ENCODE results near the gene TMEM52. TPM values are rescaled to one million over a fixed set of nuclear protein-coding genes. Genes with fewer than 3 reads are reported as not detected.

Gene TMEM52
- polyA plus RNA-seq (ENCODE audit: insufficient read length in 12 of 12) = 100 to 1,000 TPM in 2 of 12 donors, 10 to 100 TPM in 9, not detected in 1; 28.5 to 139 (median 76.2) TPM
- long read RNA-seq, donor 1, transcript TMEM52-201 (5 exons, 929 nt) = major isoform, 9 of 14 reads
- long read RNA-seq, donor 1, partial matches to known transcripts = 0 of 14 reads
- long read RNA-seq, donor 1, other reads (novel, unspliced or antisense) = 0 of 14 reads
- long read RNA-seq, donor 2, transcript TMEM52-205 (4 exons, 690 nt) = minor isoform, 9 of 41 reads
- long read RNA-seq, donor 2, transcript TMEM52-201 (5 exons, 929 nt) = major isoform, 13 of 41 reads
- long read RNA-seq, donor 2, transcript TMEM52-203 (2 exons, 1,118 nt) = minor isoform, 9 of 41 reads
- long read RNA-seq, donor 2, partial matches to known transcripts = 0 of 41 reads
- long read RNA-seq, donor 2, other reads (novel, unspliced or antisense) = 7 of 41 reads
- long read RNA-seq, donor 3, transcript TMEM52-205 (4 exons, 690 nt) = minor isoform, 6 of 20 reads
- long read RNA-seq, donor 3, transcript TMEM52-201 (5 exons, 929 nt) = major isoform, 8 of 20 reads
- long read RNA-seq, donor 3, partial matches to known transcripts = 0 of 20 reads
- long read RNA-seq, donor 3, other reads (novel, unspliced or antisense) = 0 of 20 reads
- long read RNA-seq, donor 4, transcript TMEM52-201 (5 exons, 929 nt) = major isoform, 7 of 14 reads
- long read RNA-seq, donor 4, partial matches to known transcripts = 0 of 14 reads
- long read RNA-seq, donor 4, other reads (novel, unspliced or antisense) = 0 of 14 reads
- long read RNA-seq, donor 5, transcript TMEM52-205 (4 exons, 690 nt) = major isoform, 15 of 48 reads
- long read RNA-seq, donor 5, transcript TMEM52-206 (4 exons, 878 nt) = minor isoform, 10 of 48 reads
- long read RNA-seq, donor 5, transcript TMEM52-203 (2 exons, 1,118 nt) = minor isoform, 8 of 48 reads
- long read RNA-seq, donor 5, transcript TMEM52-201 (5 exons, 929 nt) = minor isoform, 9 of 48 reads
- long read RNA-seq, donor 5, partial matches to known transcripts = 5 of 48 reads
- long read RNA-seq, donor 5, other reads (novel, unspliced or antisense) = 0 of 48 reads
- long read RNA-seq, donor 6, transcript TMEM52-201 (5 exons, 929 nt) = minor isoform, 5 of 16 reads
- long read RNA-seq, donor 6, transcript TMEM52-205 (4 exons, 690 nt) = major isoform, 7 of 16 reads
- long read RNA-seq, donor 6, partial matches to known transcripts = 0 of 16 reads
- long read RNA-seq, donor 6, other reads (novel, unspliced or antisense) = 0 of 16 reads
- long read RNA-seq, donor 7, transcript TMEM52-205 (4 exons, 690 nt) = minor isoform, 8 of 37 reads
- long read RNA-seq, donor 7, transcript TMEM52-201 (5 exons, 929 nt) = major isoform, 9 of 37 reads
- long read RNA-seq, donor 7, transcript TMEM52-206 (4 exons, 878 nt) = minor isoform, 6 of 37 reads
- long read RNA-seq, donor 7, transcript TMEM52-203 (2 exons, 1,118 nt) = minor isoform, 8 of 37 reads
- long read RNA-seq, donor 7, partial matches to known transcripts = 6 of 37 reads
- long read RNA-seq, donor 7, other reads (novel, unspliced or antisense) = 0 of 37 reads
- long read RNA-seq, donor 8, transcript TMEM52-203 (2 exons, 1,118 nt) = minor isoform, 7 of 45 reads
- long read RNA-seq, donor 8, transcript TMEM52-205 (4 exons, 690 nt) = minor isoform, 11 of 45 reads
- long read RNA-seq, donor 8, transcript TMEM52-201 (5 exons, 929 nt) = major isoform, 13 of 45 reads
- long read RNA-seq, donor 8, partial matches to known transcripts = 12 of 45 reads
- long read RNA-seq, donor 8, other reads (novel, unspliced or antisense) = 0 of 45 reads
- long read RNA-seq, donor 9, transcript TMEM52-205 (4 exons, 690 nt) = major isoform, 5 of 11 reads
- long read RNA-seq, donor 9, partial matches to known transcripts = 0 of 11 reads
- long read RNA-seq, donor 9, other reads (novel, unspliced or antisense) = 0 of 11 reads
- long read RNA-seq, donor 10, transcript TMEM52-205 (4 exons, 690 nt) = minor isoform, 13 of 70 reads
- long read RNA-seq, donor 10, transcript TMEM52-206 (4 exons, 878 nt) = minor isoform, 7 of 70 reads
- long read RNA-seq, donor 10, transcript TMEM52-201 (5 exons, 929 nt) = major isoform, 16 of 70 reads
- long read RNA-seq, donor 10, transcript TMEM52-203 (2 exons, 1,118 nt) = minor isoform, 10 of 70 reads
- long read RNA-seq, donor 10, partial matches to known transcripts = 10 of 70 reads
- long read RNA-seq, donor 10, other reads (novel, unspliced or antisense) = 14 of 70 reads
- long read RNA-seq, donor 11, transcript TMEM52-206 (4 exons, 878 nt) = minor isoform, 7 of 21 reads
- long read RNA-seq, donor 11, transcript TMEM52-201 (5 exons, 929 nt) = major isoform, 8 of 21 reads
- long read RNA-seq, donor 11, partial matches to known transcripts = 0 of 21 reads
- long read RNA-seq, donor 11, other reads (novel, unspliced or antisense) = 0 of 21 reads

- no peak for DNase-seq
Measured at GRCh38 chr1:1918901-1919303, at the start of gene TMEM52. Gene TMEM52, minus strand, starts transcription at chr1:1919279. Its CDS starts 14 bp downstream, at chr1:1919265.

- DNase-seq = no peak
Measured at GRCh38 chr1:1967879-1968278, 48.8 kb upstream of the TMEM52 start.

- DNase-seq = no peak
Measured at GRCh38 chr1:1967151-1967550, 48.1 kb upstream of the TMEM52 start.

- DNase-seq = no peak
Measured at GRCh38 chr1:1966071-1966740, 47.1 kb upstream of the TMEM52 start.

GRCh38 chr1:1965546-1965945 is 46.5 kb upstream of the TMEM52 start:
- no peak for DNase-seq

- no peak for DNase-seq
Measured at GRCh38 chr1:1964811-1965210, 45.7 kb upstream of the TMEM52 start.

GRCh38 chr1:1963570-1963969 is 44.5 kb upstream of the TMEM52 start:
- DNase-seq = no peak

GRCh38 chr1:1962752-1963151 is 43.7 kb upstream of the TMEM52 start:
- no peak for DNase-seq

- DNase-seq = no peak
Measured at GRCh38 chr1:1960480-1961196, 41.6 kb upstream of the TMEM52 start.

GRCh38 chr1:1959840-1960479 is 40.9 kb upstream of the TMEM52 start:
- DNase-seq = peak; percentile 57

- no peak for DNase-seq
Measured at GRCh38 chr1:1959459-1959839, 40.4 kb upstream of the TMEM52 start.

GRCh38 chr1:1958071-1958541 is 39.0 kb upstream of the TMEM52 start:
- DNase-seq = no peak

GRCh38 chr1:1957533-1957961 is 38.5 kb upstream of the TMEM52 start:
- DNase-seq = no peak

GRCh38 chr1:1956586-1957532 is 37.8 kb upstream of the TMEM52 start:
- DNase-seq = no peak

- no peak for DNase-seq
Measured at GRCh38 chr1:1956101-1956500, 37.0 kb upstream of the TMEM52 start.

GRCh38 chr1:1955621-1956094 is 36.6 kb upstream of the TMEM52 start:
- DNase-seq = no peak

Measured in muscle of arm (tissue), 14 donors.